K562 (cell line): Measurements from ENCODE around the gene WDR62. TPM values are rescaled to one million over a fixed set of nuclear protein-coding genes. Genes with fewer than 3 reads are reported as not detected.
A peak's percentile ranks its signal among the peaks of the same experiment; 100 is the strongest.

ENCODE experiments used
- BCLAF1 ChIP-seq, 2 experiments: fragments of 450-650 bp in 1 of 2; IDR thresholded peaks; 2 replicates each; pipeline ENCODE4 v1.6.1; 2011 to 2017; ENCODE audit warnings: low read depth in 2 of 2, antibody characterized with exemption in 1 of 2, borderline replicate concordance in 1 of 2, low read length in 1 of 2, mild to moderate bottlenecking in 1 of 2, mixed read lengths in 1 of 2; ENCODE audit not compliant: control insufficient read depth in 1 of 2
- CREBBP ChIP-seq: IDR thresholded peaks from one replicate; pipeline ENCODE4 v1.6.1; 2012; ENCODE audit warnings: low read depth, mild to moderate bottlenecking, control low read depth, inconsistent platforms, low read length
- E2F3 ChIP-seq: fragments of 250-450 bp; sonication (Bioruptor Pico); IDR thresholded peaks from 2 replicates; pipeline ENCODE4 v1.4.0; 2020; ENCODE audit warnings: mild to moderate bottlenecking
- EP400 ChIP-seq: fragments of 450-650 bp; IDR thresholded peaks from 2 replicates; pipeline ENCODE4 v1.6.1; 2017; ENCODE audit warnings: antibody characterized with exemption, mild to moderate bottlenecking, moderate library complexity
- ESRRA ChIP-seq: fragments of 450-650 bp; IDR thresholded peaks from 2 replicates; pipeline ENCODE4 v1.6.1; 2014; ENCODE audit warnings: low read depth, mild to moderate bottlenecking, moderate library complexity, borderline replicate concordance
- ETS2 ChIP-seq: IDR thresholded peaks from 2 replicates; pipeline ENCODE4 v1.6.1; 2016; ENCODE audit warnings: borderline replicate concordance, missing genetic modification characterization, mild to moderate bottlenecking, moderate library complexity, missing compliant biosample characterization; ENCODE audit not compliant: poor library complexity, severe bottlenecking
- HMG20A ChIP-seq: fragments of 450-650 bp; formaldehyde crosslinking; conservative IDR thresholded peaks from 2 replicates; pipeline ENCODE4 v1.4.0; 2020; ENCODE audit warnings: mild to moderate bottlenecking, mixed read lengths
- MEIS2 ChIP-seq: fragments of 450-650 bp; IDR thresholded peaks from 2 replicates; pipeline ENCODE4 v1.6.1; 2014; ENCODE audit warnings: mild to moderate bottlenecking; ENCODE audit not compliant: partially characterized antibody
- POLR2AphosphoS2 ChIP-seq: IDR thresholded peaks from 2 replicates; pipeline ENCODE4 v1.6.1; 2012; ENCODE audit warnings: low read length, improper control_type of control experiment
- RAD51 ChIP-seq: fragments of 450-650 bp; IDR thresholded peaks from 2 replicates; pipeline ENCODE4 v1.7.1; 2016; ENCODE audit warnings: low read depth, mild to moderate bottlenecking, borderline replicate concordance
- TCF7L2 ChIP-seq: fragments of 150-350 bp; IDR thresholded peaks from 2 replicates; pipeline ENCODE4 v1.6.1; 2016; ENCODE audit warnings: low read depth, mild to moderate bottlenecking, low read length, moderate library complexity
- TSC22D4 ChIP-seq: fragments of 450-650 bp; IDR thresholded peaks from 2 replicates; pipeline ENCODE4 v1.6.1; 2016; ENCODE audit warnings: missing genetic modification characterization, missing biosample characterization, control low read depth
- ZNF384 ChIP-seq: IDR thresholded peaks from 2 replicates; pipeline ENCODE4 v1.6.1; 2012; ENCODE audit warnings: low read depth, low read length, improper control_type of control experiment
- polyA plus RNA-seq, 8 experiments: library from polyadenylated mRNA; depleted of rRNA in 4 of 8; stranded (reverse) in 5 of 8; unstranded in 3 of 8; fragments of >200 nt; fragmentation: Nextera tagmentation in 2 of 8; fragmentation: Illumina TruSeq in 1 of 8; extraction: Ambion mirVana in 2 of 8; extraction: Trizol in 1 of 8; gene quantifications; 2 replicates each; pipeline versions ENCODE4 v1.2.1 to v1.2.3, GENCODE V29; 2011 to 2014; ENCODE audit warnings: inconsistent platforms in 1 of 8, missing spikeins in 1 of 8
- total RNA-seq, 7 experiments: library from RNA; depleted of rRNA in 6 of 7; stranded (reverse); fragments of >200 nt in 6 of 7; fragmentation: Illumina TruSeq in 2 of 7; extraction: Trizol in 2 of 7; gene quantifications; 2 replicates each; pipeline versions ENCODE4 v1.2.1 to v1.2.3, GENCODE V29; 2011 to 2021; ENCODE audit warnings: low replicate concordance in 1 of 7
- TF ChIP-seq, protein P1 (sequence below), 2 experiments: fragments of 450-650 bp; formaldehyde crosslinking in 1 of 2; IDR thresholded peaks; 2 replicates each; pipeline versions ENCODE4 v1.4.0 to v1.6.1; 2014 to 2020; ENCODE audit warnings: mild to moderate bottlenecking in 2 of 2, borderline replicate concordance in 1 of 2, low read depth in 1 of 2

Gene WDR62
- total and polyA plus RNA-seq, 9 of the 15 experiments (the other 6 are each of a cell fraction or from before 2014, with no cell fraction given), result 0.35 to 32.8 (median 14.4) TPM

DNA sequence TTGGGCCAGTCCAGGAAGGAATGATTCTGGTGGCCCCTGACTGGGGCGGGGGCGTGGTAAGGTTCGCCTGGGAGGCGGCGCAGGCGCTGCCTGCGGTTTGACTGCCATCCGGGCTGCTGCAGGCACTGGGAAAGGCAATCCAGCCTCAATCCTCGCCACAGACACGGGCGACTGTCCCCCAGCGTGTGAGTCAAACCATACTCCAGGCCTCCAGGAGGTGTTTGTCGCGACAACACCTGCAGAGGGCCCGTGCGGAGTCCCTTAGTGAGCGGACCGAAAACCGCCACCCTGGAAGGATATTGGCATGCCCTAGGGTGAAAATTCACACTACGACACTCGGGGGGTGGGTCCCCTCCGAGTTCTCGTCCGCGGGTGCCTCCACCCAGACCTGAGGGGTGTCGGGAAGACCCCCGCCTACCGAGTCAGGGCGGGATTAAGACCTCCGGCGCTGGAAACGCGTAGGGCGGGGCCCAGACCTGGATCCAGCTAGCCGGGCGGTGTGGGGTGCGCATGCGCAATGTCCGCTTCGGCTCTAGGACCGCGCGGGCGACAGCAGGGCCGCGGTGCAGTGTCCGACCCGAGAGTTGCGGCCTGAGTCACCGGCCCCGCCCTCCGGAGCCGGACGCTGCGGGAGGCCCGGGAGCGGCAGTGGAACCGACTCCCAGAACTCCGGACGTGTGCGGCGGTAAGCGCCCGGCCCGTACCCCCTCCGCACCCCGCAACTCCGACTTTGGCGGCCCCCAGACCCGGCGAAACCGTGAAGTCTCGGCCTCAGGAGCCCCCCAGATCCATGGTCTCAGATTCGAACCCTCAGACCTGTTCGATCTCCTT lies 85.0 kb downstream of the WDR62 start, which contains the start of gene CAPNS1 (continued):
- TF ChIP-seq, protein P1, sequence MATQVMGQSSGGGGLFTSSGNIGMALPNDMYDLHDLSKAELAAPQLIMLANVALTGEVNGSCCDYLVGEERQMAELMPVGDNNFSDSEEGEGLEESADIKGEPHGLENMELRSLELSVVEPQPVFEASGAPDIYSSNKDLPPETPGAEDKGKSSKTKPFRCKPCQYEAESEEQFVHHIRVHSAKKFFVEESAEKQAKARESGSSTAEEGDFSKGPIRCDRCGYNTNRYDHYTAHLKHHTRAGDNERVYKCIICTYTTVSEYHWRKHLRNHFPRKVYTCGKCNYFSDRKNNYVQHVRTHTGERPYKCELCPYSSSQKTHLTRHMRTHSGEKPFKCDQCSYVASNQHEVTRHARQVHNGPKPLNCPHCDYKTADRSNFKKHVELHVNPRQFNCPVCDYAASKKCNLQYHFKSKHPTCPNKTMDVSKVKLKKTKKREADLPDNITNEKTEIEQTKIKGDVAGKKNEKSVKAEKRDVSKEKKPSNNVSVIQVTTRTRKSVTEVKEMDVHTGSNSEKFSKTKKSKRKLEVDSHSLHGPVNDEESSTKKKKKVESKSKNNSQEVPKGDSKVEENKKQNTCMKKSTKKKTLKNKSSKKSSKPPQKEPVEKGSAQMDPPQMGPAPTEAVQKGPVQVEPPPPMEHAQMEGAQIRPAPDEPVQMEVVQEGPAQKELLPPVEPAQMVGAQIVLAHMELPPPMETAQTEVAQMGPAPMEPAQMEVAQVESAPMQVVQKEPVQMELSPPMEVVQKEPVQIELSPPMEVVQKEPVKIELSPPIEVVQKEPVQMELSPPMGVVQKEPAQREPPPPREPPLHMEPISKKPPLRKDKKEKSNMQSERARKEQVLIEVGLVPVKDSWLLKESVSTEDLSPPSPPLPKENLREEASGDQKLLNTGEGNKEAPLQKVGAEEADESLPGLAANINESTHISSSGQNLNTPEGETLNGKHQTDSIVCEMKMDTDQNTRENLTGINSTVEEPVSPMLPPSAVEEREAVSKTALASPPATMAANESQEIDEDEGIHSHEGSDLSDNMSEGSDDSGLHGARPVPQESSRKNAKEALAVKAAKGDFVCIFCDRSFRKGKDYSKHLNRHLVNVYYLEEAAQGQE (IDR thresholded peaks at IDR 0.05; ENCODE audit: borderline replicate concordance), result no peak
- TF ChIP-seq, protein P1 (CRISPR knock-in tag; IDR thresholded peaks at IDR 0.05; ENCODE audit: low read depth), result 0 out of 2 replicates have a peak, but pooled peaks have one; percentile 17
- TF ChIP-seq ESRRA (no peak; the same call in 1 of the 2 replicates), ZNF384 (no peak), EP400 (peak; percentile 76), BCLAF1 (IDR thresholded peaks at IDR 0.05; ENCODE audit: borderline replicate concordance in 1 of 2, control insufficient read depth in 1 of 2, low read depth in 2 of 2, low read length in 1 of 2) (no peak), RAD51 (no peak), CREBBP (no peak), ETS2 (tag) (no peak), POLR2AphosphoS2 (peak; percentile 88; the same call in 1 of the 2 replicates), HMG20A (CRISPR knock-in tag) (no peak), MEIS2 (peak; percentile 90), TCF7L2 (no peak), TSC22D4 (no peak), E2F3 (CRISPR knock-in tag) (no peak)
